H1 (cell line): ENCODE results near the gene CCDC30. TPM values are rescaled to one million over a fixed set of nuclear protein-coding genes. Genes with fewer than 3 reads are reported as not detected.

Experiments used
- CTCF ChIA-PET: fragments of 300-600 bp; sonication (Branson Sonifier 250); formaldehyde crosslinking; loops from one replicate; lab custom pipeline; 2021; ENCODE audit not compliant: partially characterized antibody; lab: Charles Lee
- POLR2A ChIA-PET: fragments of 300-600 bp; sonication (Branson Sonifier 250); formaldehyde crosslinking; loops from one replicate; lab custom pipeline; 2021; ENCODE audit warnings: inconsistent platforms; ENCODE audit not compliant: partially characterized antibody; lab: Charles Lee
- DNase-seq, 2 experiments: peaks; one replicate each; pipeline versions ENCODE4 v3.0.0 to v3.0.0-alpha.2; 2010 to 2022; ENCODE audit warnings: low spot score in 2 of 2, low read depth in 1 of 2, mixed read lengths in 1 of 2
- FAIRE-seq: peaks from 2 replicates; lab custom pipeline; 2011; peaks lifted over from hg19 to GRCh38; lab: Jason Lieb, UNC
- H2AFZ ChIP-seq: 2 replicates; pipeline ENCODE4 v1.8.1; 2012; ENCODE audit warnings: low read length, inconsistent platforms
- H2AK5ac ChIP-seq: 2 replicates; pipeline ENCODE4 v1.6.1; 2013; ENCODE audit warnings: low read depth, low read length
- H2BK120ac ChIP-seq: replicated peaks from 2 replicates; pipeline ENCODE3; 2013; ENCODE audit warnings: low read depth, low read length, inconsistent platforms
- H2BK12ac ChIP-seq: 2 replicates; pipeline ENCODE4 v1.6.1; 2013; ENCODE audit warnings: low read depth, low read length
- H2BK15ac ChIP-seq: 2 replicates; pipeline ENCODE4 v1.6.1; 2013; ENCODE audit warnings: low read length
- H2BK20ac ChIP-seq: 2 replicates; pipeline ENCODE4 v1.6.1; 2013; ENCODE audit warnings: low read length
- H2BK5ac ChIP-seq: 2 replicates; pipeline ENCODE4 v1.6.1; 2013; ENCODE audit warnings: low read depth, low read length
- H3K14ac ChIP-seq: 2 replicates; pipeline ENCODE4 v1.6.1; 2013; ENCODE audit warnings: inconsistent platforms; ENCODE audit not compliant: insufficient read length
- H3K18ac ChIP-seq: 2 replicates; pipeline ENCODE4 v1.6.1; 2013; ENCODE audit warnings: low read length; ENCODE audit errors: extremely low read depth
- H3K23ac ChIP-seq: 2 replicates; pipeline ENCODE4 v1.6.1; 2013; ENCODE audit warnings: inconsistent platforms; ENCODE audit not compliant: insufficient read length
- H3K23me2 ChIP-seq: 2 replicates; pipeline ENCODE4 v1.6.1; 2013; ENCODE audit warnings: low read depth, low read length
- H3K27ac ChIP-seq: 2 replicates; pipeline ENCODE4 v1.6.1; 2011; ENCODE audit warnings: low read depth, low read length, inconsistent platforms
- H3K27me3 ChIP-seq, 4 experiments: replicated peaks in 1 of 4; 1 replicate in 1 of 4; 2 replicates in 3 of 4; pipeline versions ENCODE4 v1.6.1 to v1.8.1; 2011 to 2013; ENCODE audit warnings: low read length in 3 of 4, mild to moderate bottlenecking in 3 of 4, inconsistent platforms in 2 of 4, mixed read lengths in 2 of 4, moderate library complexity in 1 of 4; ENCODE audit not compliant: control insufficient read depth in 3 of 4, insufficient read depth in 3 of 4; ENCODE audit errors: extremely low read depth in 1 of 4
- H3K36me3 ChIP-seq, 4 experiments: 2 replicates each; pipeline versions ENCODE4 v1.6.1 to v1.8.1; 2011 to 2013; ENCODE audit warnings: mild to moderate bottlenecking in 4 of 4, low read length in 3 of 4, moderate library complexity in 2 of 4, control low read depth in 1 of 4, inconsistent platforms in 1 of 4; ENCODE audit not compliant: insufficient read depth in 4 of 4, control insufficient read depth in 2 of 4
- H3K4ac ChIP-seq: replicated peaks from 2 replicates; pipeline ENCODE3; 2013; ENCODE audit warnings: low read length, low read depth, mixed read lengths, inconsistent platforms; ENCODE audit not compliant: insufficient read length
- H3K4me1 ChIP-seq, 4 experiments: replicated peaks in 1 of 4; 1 replicate in 1 of 4; 2 replicates in 3 of 4; pipeline versions ENCODE4 v1.6.1 to v1.8.1; 2011 to 2013; ENCODE audit warnings: low read length in 3 of 4, inconsistent platforms in 2 of 4, mixed read lengths in 1 of 4; ENCODE audit not compliant: insufficient read depth in 4 of 4, control insufficient read depth in 3 of 4
- H3K4me2 ChIP-seq, 2 experiments: 2 replicates each; pipeline versions ENCODE4 v1.6.1 to v1.8.1; 2011 to 2013; ENCODE audit warnings: low read depth in 2 of 2, low read length in 2 of 2, control low read depth in 1 of 2, inconsistent platforms in 1 of 2, mild to moderate bottlenecking in 1 of 2; ENCODE audit not compliant: insufficient read depth in 1 of 2
- H3K4me3 ChIP-seq, 4 experiments: fragments of 200-600, 300-600 bp in 1 of 4; sonication (generic), shearing (Covaris generic), sonication (Bioruptor Twin) in 1 of 4; 2 replicates each; pipeline versions ENCODE4 v1.5.1 to v1.8.1; 2011 to 2016; ENCODE audit warnings: low read length in 4 of 4, low read depth in 3 of 4, control low read depth in 2 of 4, inconsistent platforms in 2 of 4, mild to moderate bottlenecking in 2 of 4, mixed read lengths in 1 of 4, moderate library complexity in 1 of 4; ENCODE audit not compliant: insufficient read depth in 2 of 4; ENCODE audit errors: extremely low read depth in 1 of 4
- H3K56ac ChIP-seq: replicated peaks from 2 replicates; pipeline ENCODE3; 2013; ENCODE audit warnings: low read depth, mild to moderate bottlenecking, mixed read lengths, low read length, inconsistent platforms; ENCODE audit not compliant: insufficient read length
- H3K79me1 ChIP-seq: 2 replicates; pipeline ENCODE4 v1.6.1; 2013; ENCODE audit warnings: low read depth, low read length, control low read depth
- H3K79me2 ChIP-seq, 2 experiments: 2 replicates each; pipeline versions ENCODE4 v1.6.1 to v1.8.1; 2012 to 2013; ENCODE audit warnings: low read length in 2 of 2, mild to moderate bottlenecking in 2 of 2, inconsistent platforms in 1 of 2; ENCODE audit not compliant: insufficient read depth in 2 of 2, control insufficient read depth in 1 of 2
- H3K9ac ChIP-seq, 4 experiments: replicated peaks in 1 of 4; 1 replicate in 1 of 4; 2 replicates in 3 of 4; pipeline versions ENCODE4 v1.6.1 to v1.8.1; 2011 to 2013; ENCODE audit warnings: low read depth in 3 of 4, low read length in 3 of 4, control low read depth in 2 of 4, mild to moderate bottlenecking in 2 of 4, moderate library complexity in 2 of 4, inconsistent platforms in 1 of 4; ENCODE audit errors: extremely low read depth in 1 of 4
- H3K9me3 ChIP-seq, 2 experiments: 2 replicates each; pipeline versions ENCODE4 v1.6.1 to v1.8.1; 2012 to 2013; ENCODE audit warnings: mild to moderate bottlenecking in 2 of 2, moderate library complexity in 2 of 2, control low read depth in 1 of 2, inconsistent platforms in 1 of 2, low read depth in 1 of 2, low read length in 1 of 2, mixed read lengths in 1 of 2; ENCODE audit not compliant: insufficient read depth in 2 of 2
- H4K20me1 ChIP-seq, 2 experiments: replicated peaks in 1 of 2; 2 replicates each; pipeline versions ENCODE3 to v1.8.1; 2011 to 2013; ENCODE audit warnings: inconsistent platforms in 2 of 2, low read length in 2 of 2, mild to moderate bottlenecking in 1 of 2; ENCODE audit not compliant: insufficient read depth in 2 of 2, control insufficient read depth in 1 of 2
- H4K5ac ChIP-seq: 2 replicates; pipeline ENCODE4 v1.6.1; 2013; ENCODE audit warnings: low read length, low read depth, mixed read lengths, inconsistent platforms; ENCODE audit not compliant: insufficient read length
- H4K8ac ChIP-seq: 2 replicates; pipeline ENCODE4 v1.8.0; 2013; ENCODE audit warnings: mild to moderate bottlenecking, moderate library complexity, low read length, inconsistent platforms; ENCODE audit not compliant: insufficient read depth; ENCODE audit errors: extremely low read depth
- H4K91ac ChIP-seq: replicated peaks from 2 replicates; pipeline ENCODE3; 2013; ENCODE audit warnings: low read length, mixed read lengths, inconsistent platforms; ENCODE audit not compliant: insufficient read length
- CTBP2 ChIP-seq: IDR thresholded peaks from 2 replicates; pipeline ENCODE4 v1.7.0; 2011; ENCODE audit warnings: borderline replicate concordance, mild to moderate bottlenecking, moderate library complexity, mixed read lengths, low read length; ENCODE audit not compliant: insufficient read depth, insufficient read length
- EZH2 ChIP-seq: fragments of 200-600 bp; sonication (generic); IDR thresholded peaks from 2 replicates; pipeline ENCODE4 v1.7.1; 2012; ENCODE audit warnings: low read depth, mild to moderate bottlenecking, moderate library complexity, low read length, inconsistent platforms; ENCODE audit not compliant: severe bottlenecking
- WGBS, 2 experiments: shearing (Covaris generic) in 1 of 2; methylation state at CpG; one replicate each; pipeline versions ENCODE4 v1.1.6 to v1.1.7; 2013 to 2015; ENCODE audit warnings: low lambda C conversion rate in 2 of 2, mixed read lengths in 2 of 2, inconsistent platforms in 1 of 2, low coverage in 1 of 2, missing lambda C conversion rate in 1 of 2; ENCODE audit not compliant: insufficient replicate concordance in 2 of 2, insufficient coverage in 1 of 2, insufficient read length in 1 of 2; ENCODE audit errors: extremely low coverage in 1 of 2, missing lambda C conversion rate in 1 of 2; 5-methylcytosine and 5-hydroxymethylcytosine counted together
- polyA plus RNA-seq, 7 experiments: library from polyadenylated mRNA; depleted of rRNA in 3 of 7; stranded (reverse) in 5 of 7; unstranded in 2 of 7; fragments of >200 nt in 5 of 7; fragments of 200-250 nt in 2 of 7; gene quantifications; 1 replicate in 5 of 7; 2 replicates in 1 of 7; 4 replicates in 1 of 7; pipeline versions ENCODE4 v1.2.1 to v1.2.3, GENCODE V29; 2011 to 2013; ENCODE audit warnings: missing spikeins in 2 of 7, mixed read lengths in 2 of 7
- total RNA-seq: library from RNA; stranded (reverse); fragmentation: NEBNext Ultra II Directional; extraction: Animal tissue kit (Norgen Biotek cat#: 25700); gene quantifications from 2 replicates; pipeline ENCODE4 v1.2.1, GENCODE V29; 2021

The CCDC30 gene
- total and polyA plus RNA-seq, 2 of the 8 experiments (the other 6 are each of a cell fraction or from before 2014, with no cell fraction given) = 0.60 to 1.8 TPM

GRCh38 chr1:42424201-42424600 is 38.9 kb upstream of the CCDC30 start:
- Histone ChIP-seq H3K4me2 (no peak overlapping the region), H2BK20ac (no peak overlapping the region), H4K20me1 (no peaks in the 10 kb centered on the region), H3K18ac (no peak overlapping the region), H2BK120ac (no peak overlapping the region), H2AK5ac (no peak overlapping the region), H3K9me3 (no peaks in the 10 kb centered on the region), H3K79me2 (no peaks in the 10 kb centered on the region), H2BK5ac (no peak overlapping the region), H3K27ac (no peak overlapping the region), H3K79me1 (no peaks in the 10 kb centered on the region), H3K4me3 (no peak overlapping the region), H3K23me2 (no peaks in the 10 kb centered on the region), H4K8ac (no peak overlapping the region), H3K9ac (no peak overlapping the region), H3K4me1 (peaks cover 0 to 2% (median 0%) of the 10 kb centered on the region in 4 experiments; a peak in 1 of 7 replicates), H3K36me3 (no peaks in the 10 kb centered on the region), H2BK15ac (no peak overlapping the region), H3K27me3 (no peaks in the 10 kb centered on the region), H2BK12ac (no peak overlapping the region), H3K56ac (no peak overlapping the region), H3K14ac (no peak overlapping the region), H3K4ac (no peak overlapping the region), H3K23ac (no peak overlapping the region), H4K91ac (no peak overlapping the region), H4K5ac (no peak overlapping the region), H2AFZ (no peak overlapping the region)
- FAIRE-seq (no peak), DNase-seq (no peak)
- POLR2A ChIA-PET = no interaction called here
- 87% methylated on average over 4 of the region's 4 CpGs; no CpG with 5 or more reads in 1 of the 2 experiments for WGBS, 2 experiments
- CTCF ChIA-PET = interaction anchor here (0.5 kb wide), 1 partner anchor 59 kb away, joined by 3 read pairs; no protein-coding TSS in a partner anchor
- TF ChIP-seq EZH2 (no peak), CTBP2 (no peak)
